ENCODE measurements around the gene FEM1C.

GRCh38 chr5:115486728-115487127, 57.8 kb downstream of the FEM1C start:
- TF ChIP-seq POLR2A (IDR thresholded peaks at IDR 0.05) (no peak), CTCF (IDR thresholded peaks at IDR 0.05) (no peak)
